ENCODE data around the gene EDDM3A.

DNA sequence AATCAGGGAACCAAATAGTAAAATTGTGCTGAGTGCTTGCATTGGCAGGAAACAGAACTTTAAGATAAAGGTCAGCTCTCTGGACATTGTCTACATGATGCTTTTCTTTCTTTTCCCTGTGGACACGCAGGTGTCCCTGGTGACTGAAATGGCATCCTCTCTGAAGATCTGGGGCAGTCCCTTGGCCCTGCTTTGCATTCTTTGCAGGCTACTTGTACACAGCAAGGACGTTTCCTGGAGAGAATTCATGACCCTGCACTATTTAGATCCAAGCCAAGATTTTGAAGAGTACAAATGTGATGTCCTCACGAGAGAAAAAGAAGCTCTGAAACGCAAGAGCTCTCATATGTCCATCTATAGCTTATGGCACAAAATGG, 11.3 kb upstream of the EDDM3A start:
- TF ChIP-seq, protein P1, sequence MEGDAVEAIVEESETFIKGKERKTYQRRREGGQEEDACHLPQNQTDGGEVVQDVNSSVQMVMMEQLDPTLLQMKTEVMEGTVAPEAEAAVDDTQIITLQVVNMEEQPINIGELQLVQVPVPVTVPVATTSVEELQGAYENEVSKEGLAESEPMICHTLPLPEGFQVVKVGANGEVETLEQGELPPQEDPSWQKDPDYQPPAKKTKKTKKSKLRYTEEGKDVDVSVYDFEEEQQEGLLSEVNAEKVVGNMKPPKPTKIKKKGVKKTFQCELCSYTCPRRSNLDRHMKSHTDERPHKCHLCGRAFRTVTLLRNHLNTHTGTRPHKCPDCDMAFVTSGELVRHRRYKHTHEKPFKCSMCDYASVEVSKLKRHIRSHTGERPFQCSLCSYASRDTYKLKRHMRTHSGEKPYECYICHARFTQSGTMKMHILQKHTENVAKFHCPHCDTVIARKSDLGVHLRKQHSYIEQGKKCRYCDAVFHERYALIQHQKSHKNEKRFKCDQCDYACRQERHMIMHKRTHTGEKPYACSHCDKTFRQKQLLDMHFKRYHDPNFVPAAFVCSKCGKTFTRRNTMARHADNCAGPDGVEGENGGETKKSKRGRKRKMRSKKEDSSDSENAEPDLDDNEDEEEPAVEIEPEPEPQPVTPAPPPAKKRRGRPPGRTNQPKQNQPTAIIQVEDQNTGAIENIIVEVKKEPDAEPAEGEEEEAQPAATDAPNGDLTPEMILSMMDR (conservative IDR thresholded peaks at IDR 0.05; ENCODE audit: low read depth, low read length) = no peak
- TF ChIP-seq POLR2A (IDR thresholded peaks at IDR 0.05; ENCODE audit: low read depth, low read length) (no peak), RAD21 (IDR thresholded peaks at IDR 0.05; ENCODE audit: low read length) (no peak), RFX5 (IDR thresholded peaks at IDR 0.05; ENCODE audit: low read depth, low read length) (no peak), SMC3 (IDR thresholded peaks at IDR 0.05; ENCODE audit: low read depth, low read length) (no peak), FOS (IDR thresholded peaks at IDR 0.05; ENCODE audit: low read depth, low read length) (no peak), MAFK (IDR thresholded peaks at IDR 0.05; ENCODE audit: low read depth, low read length) (no peak), MAZ (IDR thresholded peaks at IDR 0.05; ENCODE audit: borderline replicate concordance, low read depth, low read length) (no peak), RCOR1 (IDR thresholded peaks at IDR 0.05; ENCODE audit: insufficient replicate concordance, low read length) (no peak)
- TF ChIP-seq, protein P2, sequence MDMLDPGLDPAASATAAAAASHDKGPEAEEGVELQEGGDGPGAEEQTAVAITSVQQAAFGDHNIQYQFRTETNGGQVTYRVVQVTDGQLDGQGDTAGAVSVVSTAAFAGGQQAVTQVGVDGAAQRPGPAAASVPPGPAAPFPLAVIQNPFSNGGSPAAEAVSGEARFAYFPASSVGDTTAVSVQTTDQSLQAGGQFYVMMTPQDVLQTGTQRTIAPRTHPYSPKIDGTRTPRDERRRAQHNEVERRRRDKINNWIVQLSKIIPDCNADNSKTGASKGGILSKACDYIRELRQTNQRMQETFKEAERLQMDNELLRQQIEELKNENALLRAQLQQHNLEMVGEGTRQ (IDR thresholded peaks at IDR 0.05; ENCODE audit: low read depth, low read length) = no peak

All from IMR-90 (cell line).